ENCODE results near the gene PAFAH2.
"Not testable (repeated sequence)": the region's sequence is repeated elsewhere in the genome, so short reads cannot be mapped to it uniquely, and the experiment has no call there.

Gene PAFAH2

DNA sequence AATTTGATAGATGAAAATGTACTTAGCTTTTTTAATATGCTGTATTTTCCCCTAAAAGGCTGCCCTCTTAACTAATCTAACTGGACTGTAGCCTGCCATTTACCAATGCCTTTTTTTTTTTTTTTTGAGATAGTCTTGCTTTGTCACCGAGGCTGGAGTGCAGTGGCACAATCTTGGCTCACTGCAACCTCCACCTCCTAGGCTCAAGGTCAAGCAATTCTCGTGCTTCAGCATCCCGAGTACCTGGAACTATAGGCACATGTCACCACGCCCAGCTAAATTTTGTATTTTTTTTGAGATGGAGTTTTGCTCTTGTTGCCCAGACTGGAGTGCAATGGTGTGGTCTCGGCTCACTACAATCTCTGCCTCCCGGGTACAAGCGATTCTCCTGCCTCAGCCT lies 18.7 kb downstream of the PAFAH2 start:
- DNase-seq (ENCODE audit: low spot score): no peak

DNA sequence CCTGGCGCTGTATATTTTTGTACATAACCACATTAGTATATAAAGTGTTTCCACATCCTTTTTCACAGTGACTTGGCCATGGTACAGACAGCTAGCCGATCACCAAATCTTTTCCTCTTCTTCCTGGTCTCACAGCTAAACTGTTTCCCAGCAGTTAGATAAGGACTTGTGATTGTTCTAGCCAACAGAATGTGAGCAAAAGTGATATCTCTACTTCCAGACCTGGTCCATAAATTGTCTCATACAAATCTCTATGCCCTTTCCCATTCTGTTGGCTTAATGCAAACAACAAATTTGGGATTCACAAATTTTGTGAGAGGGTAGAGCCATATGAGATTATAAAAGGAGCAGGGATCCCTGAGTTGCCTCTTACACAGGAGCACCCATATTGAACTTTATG lies 19.5 kb downstream of the PAFAH2 start:
- DNase-seq (ENCODE audit: low spot score): no peak

DNA sequence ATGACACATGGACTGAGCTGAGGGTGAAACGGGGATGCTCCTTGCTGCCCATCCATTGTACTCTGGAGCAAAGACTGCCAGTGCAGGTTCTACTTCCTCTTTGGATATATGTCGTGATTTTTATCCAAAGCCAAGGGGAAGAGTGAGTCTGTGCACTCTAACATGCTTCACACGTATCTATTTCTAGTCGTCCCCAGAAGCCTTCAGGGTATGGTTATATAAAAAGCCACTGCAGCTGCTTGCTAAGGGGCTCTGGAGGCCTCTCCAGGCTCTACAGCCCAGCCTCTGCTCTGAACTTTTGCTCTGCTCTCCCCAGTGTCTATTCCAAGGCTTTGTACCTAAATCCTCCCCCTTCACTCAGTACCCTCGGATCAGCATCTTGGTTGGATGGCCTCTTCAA lies 20.1 kb downstream of the PAFAH2 start:
- no peak for DNase-seq (ENCODE audit: low spot score)

DNA sequence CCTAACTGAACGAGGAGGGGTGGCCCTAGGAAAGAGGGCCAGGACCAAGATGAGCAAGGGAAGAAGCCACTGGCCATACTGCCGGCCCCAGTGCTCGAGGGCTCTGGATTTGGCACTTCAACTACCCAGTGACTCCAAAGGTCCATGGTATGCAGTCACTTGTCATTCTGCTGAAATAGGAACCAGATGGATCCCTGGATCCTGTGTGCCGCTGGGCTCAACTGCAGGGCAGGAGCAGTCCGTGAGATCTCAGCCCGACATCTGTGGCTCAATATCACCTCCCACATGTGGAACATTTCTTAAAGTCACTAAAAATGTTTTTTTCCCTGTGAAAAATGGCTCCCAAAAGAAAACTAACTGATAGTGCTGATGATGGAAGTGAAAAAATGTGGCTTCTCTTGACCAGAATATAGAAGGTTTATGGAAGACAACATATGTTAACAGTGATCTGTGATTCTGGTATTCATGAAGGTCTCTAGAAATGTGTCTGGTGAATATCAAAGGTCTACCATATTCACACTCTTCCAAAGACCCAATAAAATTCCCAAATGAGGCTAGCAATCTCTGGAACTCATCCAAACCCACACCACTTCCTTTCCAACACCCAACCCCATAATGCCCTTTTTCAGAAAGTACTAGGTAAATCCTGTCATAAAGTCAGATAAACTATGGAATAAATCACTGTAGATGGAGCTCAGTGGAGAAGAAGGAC lies 24.1 kb downstream of the PAFAH2 start:
- no peak for DNase-seq (ENCODE audit: low spot score)

DNA sequence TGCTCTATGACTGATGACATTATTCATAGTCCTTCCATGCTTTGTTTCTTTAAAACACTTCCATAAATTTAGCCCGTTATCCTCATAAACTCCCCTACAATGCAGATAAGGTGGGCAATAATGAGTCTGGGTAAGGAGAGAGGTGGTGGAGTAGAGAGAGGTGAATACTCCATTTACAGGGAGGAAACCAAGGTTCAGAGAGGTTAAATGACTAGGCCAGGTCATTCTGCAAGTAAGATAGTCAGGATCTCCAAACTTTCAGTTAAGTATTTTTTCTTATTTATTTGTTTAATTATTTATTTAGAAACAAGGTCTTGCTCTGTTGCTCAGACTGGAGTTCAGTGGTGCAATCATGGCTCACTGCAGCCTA lies 26.1 kb downstream of the PAFAH2 start:
- DNase-seq (ENCODE audit: low spot score): no peak

DNA sequence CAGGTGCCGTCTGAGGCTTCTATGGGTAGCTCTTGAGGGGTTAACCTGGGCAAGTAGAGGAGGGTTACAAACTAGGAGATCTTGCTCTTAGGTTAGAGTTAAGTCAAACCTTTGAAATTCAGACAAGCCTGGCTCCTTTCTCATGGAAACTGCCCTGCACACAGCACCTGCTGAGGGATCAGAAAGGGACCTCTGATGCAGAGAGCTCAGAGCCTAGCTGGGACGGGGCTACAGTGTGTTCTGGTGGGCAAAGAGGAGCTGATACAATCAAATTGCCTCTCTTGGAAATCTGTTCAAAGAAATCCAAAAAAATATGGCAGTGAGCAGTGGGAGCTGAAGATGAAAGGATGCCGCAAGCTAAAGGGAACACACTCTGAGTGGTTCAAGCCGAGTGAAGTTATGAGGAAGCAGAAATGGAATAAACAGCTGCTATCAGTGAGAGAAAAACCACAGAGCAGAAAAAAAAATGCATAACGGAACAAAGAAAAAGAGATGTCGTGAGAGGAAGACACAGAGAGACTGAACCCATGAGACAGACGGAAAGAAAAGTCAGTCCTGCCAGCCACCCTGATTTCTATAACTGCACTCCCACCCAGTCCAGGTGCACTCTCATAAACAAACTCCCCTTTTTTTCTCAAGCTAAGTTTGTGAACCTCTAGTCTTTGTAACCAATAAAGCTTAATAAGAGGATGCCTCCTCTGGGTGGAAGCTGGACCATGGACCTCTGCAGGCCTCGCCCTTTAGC lies 26.6 kb downstream of the PAFAH2 start:
- DNase-seq (ENCODE audit: low spot score): no peak

DNA sequence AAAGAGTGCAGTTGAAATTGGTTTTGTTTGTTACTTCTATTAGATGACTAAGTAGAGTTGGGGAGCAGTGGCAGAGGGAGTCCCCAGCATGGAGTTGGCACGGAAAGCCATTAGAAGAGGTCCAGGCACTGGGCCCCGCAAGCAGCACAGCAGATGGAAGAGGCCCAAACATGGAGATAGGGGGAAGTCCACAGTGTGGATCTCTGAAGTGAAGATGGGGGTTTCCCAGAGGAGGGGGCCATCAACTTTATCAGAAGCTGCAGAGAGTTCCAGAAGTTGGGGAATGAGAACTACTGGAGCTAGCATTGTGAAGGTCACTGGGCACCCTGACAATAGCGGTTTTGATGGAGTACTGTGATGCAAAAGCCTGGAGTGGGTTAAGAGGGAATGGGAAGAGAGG lies 30.6 kb downstream of the PAFAH2 start:
- DNase-seq (ENCODE audit: low spot score): no peak

DNA sequence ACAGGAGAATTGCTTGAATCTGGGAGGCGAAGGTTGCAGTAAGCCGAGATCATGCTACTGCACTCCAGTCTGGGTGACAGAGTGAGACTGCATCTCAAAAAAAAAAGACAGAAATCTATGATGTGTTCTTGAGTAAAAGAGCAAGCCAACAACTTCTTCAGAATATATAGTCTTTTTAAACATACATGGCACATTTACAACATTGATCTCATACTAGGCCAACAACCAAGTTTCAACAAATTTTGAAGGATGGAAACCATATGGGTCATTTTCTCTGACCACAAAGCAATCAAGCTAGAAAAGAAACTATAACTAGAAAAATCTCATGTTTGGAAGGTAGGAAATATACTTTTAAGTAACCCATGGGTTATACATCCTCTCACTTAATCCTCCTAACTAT lies 38.3 kb downstream of the PAFAH2 start:
- DNase-seq (ENCODE audit: low spot score): no peak

DNA sequence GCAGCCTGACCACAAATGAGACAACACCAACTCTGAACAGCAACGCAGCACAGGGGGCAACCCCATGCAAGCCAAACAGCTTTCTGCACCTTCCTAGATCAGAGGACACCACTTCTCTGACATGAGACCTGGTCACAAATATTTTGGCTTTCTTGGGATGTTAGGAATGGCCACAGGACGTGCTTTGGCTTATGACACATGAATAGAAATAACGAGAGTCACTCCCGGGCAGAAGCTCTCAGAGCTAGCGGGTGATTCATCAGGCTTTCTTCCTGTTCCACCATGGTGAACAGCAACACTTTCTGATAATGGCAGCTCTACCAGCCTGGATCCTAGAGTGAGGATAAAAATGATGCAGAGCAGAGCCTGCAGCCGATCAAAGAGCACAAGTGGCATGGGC lies 39.4 kb downstream of the PAFAH2 start:
- DNase-seq (ENCODE audit: low spot score): peak; percentile 72

DNA sequence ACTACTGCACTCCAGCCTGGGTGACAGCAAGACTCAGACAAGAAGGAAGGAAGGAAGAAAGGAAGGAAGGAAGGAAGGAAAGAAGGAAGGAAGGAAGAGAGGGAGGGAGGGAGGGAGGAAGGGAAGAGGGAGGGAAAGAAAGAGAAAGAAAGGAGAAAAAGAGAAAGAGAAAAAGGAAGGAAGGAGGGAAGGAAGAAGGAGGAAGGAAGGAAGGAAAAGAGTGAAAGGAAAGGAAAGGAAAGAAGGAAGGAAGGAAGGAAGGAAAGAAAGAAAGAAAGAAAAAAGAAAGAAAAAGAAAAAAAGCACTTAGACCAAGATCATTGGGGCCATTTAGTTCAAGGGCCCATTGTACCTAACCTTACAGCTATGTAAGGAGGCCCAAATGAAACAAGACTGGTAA lies 42.3 kb downstream of the PAFAH2 start:
- no peak for DNase-seq (ENCODE audit: low spot score)

DNA sequence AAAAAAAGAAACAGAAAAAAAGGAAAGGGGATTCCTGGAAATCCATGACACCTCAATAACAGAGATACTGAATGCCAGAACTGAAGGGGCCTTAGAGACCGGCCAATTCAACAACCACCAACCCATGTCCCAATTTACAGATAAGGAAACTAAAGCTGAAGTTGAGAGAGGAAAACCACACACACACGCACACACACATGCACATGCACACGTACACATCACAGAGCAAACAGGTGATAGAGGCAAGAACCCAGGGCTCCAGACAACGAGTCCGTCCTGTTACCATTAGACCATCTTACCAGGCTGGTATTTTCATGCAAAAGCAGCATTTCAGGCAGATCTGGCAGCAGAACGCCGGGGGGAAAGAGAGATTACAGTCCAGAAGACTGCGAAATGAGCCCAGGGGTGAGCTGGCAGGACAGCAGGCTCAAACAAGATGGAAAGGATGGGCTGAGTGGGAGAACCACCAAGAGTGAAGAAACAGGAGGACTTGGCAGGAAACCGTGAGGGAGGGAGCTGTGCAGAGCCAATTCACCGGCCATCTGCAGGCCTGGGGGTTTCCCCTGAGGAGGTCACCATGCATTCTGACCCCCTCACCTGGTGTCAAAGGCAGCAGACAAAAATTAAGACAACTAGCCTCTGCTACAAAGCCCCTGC lies 43.5 kb downstream of the PAFAH2 start:
- no peak for DNase-seq (ENCODE audit: low spot score)

DNA sequence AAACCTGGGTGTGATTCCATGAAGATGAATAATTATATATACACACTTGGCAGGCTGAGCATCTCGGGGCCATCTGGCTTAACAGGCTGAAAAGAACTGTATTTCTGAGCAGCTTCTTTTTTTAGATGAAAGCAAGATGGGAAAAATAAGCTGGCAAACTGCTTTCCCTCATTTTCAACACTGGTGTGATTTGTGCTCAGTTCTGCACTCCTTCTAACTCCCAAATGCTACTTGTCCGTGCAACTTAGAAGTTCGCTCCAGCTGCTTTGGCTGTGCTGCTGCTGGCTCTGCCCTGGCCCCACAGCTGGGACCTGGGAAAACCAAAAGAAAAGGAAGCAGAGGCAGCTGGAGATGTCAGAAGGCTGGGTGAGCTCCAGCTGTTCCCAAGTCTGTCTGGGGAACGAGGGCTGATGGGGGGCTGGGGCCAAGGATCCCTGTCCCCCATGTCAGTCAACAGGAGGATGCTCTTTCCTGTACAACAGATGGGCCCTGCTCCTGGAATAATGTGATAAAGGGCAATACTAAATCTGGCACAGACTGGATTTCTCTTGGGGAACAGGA lies 44.9 kb downstream of the PAFAH2 start:
- DNase-seq (ENCODE audit: low spot score): no peak

DNA sequence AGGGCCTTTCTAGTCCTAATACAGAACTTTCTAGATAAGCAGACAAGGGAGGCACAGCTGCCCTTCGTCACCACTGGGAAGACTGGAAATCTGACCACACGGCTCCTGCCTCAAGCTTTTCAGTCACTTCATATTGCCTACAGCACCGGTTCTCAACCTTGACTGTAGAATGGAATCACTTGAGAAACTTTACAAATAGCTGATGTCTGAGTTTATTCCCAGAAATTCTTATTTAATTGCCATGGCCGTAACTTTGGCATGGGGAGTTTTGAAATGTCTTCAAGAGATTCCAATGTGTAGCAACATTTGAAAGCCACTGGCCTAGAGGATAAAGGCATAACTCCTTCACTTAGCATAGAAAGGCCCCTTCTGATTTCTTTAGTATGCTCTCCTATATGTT lies 49.2 kb downstream of the PAFAH2 start:
- no peak for DNase-seq (ENCODE audit: low spot score)

DNA sequence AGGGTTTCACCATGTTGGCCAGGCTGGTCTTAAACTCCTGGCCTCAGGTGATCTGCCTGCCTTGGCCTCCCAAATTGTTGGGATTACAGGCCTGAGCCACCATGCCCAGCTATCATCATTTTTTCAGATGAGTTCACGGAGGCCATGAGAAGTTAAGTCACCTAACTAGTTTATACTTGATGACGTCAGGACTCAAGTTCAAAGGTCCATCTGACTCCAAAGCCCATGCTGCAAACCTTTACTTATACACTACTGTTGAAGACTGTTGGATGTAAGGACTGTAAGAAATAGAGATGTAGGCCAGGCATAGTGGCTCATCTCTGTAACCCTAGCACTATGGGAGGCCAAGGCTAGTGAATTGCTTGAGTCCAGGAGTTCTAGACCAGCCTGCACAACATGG lies 50.8 kb downstream of the PAFAH2 start:
- DNase-seq (ENCODE audit: low spot score): no peak

DNA sequence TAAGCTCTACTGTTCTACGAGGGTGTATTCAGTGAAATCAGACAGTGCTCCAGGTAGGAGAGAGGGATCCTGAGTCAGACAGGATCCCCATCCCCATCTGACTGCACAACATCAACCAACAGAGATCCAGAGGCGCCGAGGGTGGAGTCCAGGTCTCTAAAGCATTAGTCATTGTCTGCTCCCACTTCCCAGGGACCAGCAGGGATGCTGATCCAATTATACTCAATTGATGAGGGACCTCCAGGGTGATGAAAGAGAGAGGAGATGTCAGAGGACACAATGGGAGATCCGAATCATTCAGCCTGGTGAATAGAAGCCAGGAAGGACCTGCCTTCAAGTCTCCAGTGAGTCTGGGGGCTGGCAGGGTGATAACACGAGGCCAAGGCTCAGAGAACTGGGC lies 52.1 kb downstream of the PAFAH2 start:
- DNase-seq (ENCODE audit: low spot score): no peak

DNA sequence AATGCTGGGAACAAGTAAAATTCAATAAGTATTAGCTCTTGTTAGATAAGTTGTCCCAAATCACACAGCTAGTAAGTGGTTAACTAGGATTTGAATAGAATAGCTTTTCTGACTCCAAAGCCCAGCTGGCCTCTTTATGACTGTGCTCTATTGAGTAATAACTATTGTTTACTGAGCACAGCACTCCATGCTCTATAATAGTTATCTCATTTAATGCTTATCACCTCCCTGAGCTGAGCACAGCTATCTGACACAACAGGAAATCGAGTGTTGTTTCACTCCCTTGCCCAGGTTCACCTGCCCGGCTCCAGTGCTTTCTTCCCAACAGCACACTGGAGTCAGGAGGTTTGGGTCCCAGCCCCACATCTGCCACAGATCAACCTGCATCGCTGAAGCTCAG lies 52.9 kb downstream of the PAFAH2 start:
- DNase-seq (ENCODE audit: low spot score): no peak

DNA sequence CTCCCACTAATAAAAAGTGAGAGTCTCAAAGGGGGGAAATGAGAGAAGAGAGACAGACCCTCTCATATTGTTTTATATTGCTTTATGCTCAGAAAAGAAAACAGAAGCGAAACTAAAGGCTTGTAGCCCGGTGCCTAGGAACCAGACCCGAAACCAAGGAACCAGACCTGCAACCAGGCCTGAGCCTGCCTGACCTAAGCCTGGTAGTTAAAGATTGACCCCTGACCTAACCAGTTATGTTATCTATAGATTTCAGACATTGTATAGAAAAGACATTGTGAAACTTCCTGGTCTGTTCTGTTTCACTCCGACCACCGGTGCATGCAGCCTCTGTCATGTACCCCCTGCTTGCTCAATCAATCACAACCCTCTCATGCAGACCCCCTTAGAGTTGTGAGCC lies 54.4 kb downstream of the PAFAH2 start:
- DNase-seq (ENCODE audit: low spot score): not testable (repeated sequence)

DNA sequence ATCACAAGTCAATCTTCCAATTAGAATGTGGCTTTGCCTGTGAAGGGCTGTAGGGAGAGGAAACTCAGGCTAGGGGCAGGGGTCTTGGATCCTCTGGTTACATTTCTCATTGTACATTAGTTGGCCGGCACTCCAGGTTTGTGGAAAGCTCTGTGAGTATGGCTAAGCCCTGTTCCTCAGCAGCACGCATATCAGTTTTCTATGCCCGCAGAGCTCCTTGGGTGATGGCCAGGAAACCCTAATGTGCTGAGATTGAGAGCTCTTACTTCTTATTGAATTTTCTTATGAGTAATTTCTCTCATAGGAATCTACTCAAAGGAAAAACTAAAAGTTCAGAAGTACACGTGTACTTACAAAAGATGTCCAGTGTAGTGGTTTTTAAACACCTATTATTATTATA lies 60.9 kb downstream of the PAFAH2 start:
- no peak for DNase-seq (ENCODE audit: low spot score)

DNA sequence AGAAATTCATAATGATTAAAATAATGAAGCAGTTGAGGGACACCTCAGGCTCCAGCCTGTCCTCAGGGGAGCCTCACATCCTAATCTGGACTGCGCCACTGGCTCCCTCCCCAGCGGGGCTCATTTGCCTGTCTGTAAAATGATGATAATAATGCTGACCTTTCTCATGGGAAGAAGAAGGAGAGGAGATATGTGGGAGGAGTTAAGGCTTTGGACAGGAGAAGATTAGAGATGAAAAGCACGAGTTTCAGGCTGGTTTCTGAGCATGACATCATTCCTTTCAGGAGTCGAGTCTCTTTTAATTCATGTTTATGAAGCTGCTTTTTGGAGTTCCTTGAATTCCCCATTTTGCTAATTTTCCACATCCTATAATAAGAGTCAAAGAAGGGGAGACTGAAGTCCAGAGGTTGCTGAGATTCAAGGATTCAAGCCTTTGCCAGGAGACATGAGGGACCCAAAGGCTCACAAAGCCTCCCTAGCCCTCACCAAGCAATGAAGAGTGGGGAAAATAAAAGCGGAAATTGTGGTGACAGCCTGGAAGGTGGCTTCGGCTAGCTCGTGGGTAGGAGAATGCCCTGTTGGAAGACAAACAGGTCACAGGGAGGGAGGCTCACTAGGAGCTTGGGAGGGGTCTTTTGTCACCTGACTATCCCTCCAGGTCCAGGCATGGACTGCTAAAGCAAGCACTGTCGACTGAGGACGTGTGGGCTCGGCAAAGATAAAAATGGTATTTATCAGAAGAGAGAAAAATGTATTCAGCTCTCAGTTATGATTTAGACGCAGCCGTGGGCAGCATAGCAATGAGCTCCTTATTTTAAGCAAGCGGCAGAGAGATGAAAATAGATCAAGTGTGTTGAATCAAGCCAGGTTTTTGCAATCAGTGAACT lies 64.1 kb downstream of the PAFAH2 start:
- DNase-seq (ENCODE audit: low spot score): no peak

DNA sequence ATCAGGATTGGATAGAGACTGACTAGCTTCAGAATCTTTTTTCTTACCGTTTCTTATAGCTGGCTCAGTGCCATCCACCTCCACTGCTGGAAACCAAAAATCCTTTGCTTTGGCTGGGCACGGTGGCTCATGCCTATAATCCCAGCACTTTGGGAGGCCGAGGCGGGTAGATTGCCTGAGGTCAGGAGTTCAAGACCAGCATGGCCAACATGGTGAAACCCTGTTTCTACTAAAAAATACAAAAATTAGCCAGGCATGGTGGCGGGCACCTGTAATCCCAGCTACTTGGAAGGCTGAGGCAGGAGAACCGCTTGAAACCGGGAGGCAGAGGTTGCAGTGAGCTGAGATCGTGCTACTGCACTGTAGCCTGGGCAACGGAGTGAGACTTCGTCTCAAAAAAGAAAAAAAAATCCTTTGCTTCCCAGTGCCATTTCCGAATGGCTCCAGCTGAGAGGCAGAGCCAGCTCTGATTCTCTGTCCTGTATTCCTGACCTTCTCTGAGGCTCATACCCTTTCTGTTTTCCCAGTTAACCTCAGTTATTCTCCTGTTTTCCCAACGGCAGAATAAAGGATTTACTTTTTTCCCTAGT lies 65.0 kb downstream of the PAFAH2 start:
- not testable (repeated sequence) for DNase-seq (ENCODE audit: low spot score)

DNA sequence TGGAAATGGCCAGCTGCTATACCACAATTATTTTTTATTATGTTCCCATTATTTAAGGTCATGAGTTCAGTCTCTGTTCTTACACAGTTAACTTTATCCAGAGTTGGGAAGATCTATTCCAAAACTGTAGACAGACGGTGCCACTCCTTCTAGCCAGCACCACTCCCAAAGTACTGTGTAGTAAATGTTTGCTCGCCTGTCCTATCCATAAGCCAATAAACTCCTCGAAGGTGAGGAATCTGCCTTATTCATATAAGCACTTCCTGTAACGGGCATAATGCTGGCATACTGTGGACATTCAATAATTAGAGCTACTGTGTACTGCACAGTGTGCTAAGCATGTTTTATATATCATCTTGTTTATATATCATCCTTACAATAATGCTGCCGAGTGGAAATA lies 65.5 kb downstream of the PAFAH2 start:
- no peak for DNase-seq (ENCODE audit: low spot score)

DNA sequence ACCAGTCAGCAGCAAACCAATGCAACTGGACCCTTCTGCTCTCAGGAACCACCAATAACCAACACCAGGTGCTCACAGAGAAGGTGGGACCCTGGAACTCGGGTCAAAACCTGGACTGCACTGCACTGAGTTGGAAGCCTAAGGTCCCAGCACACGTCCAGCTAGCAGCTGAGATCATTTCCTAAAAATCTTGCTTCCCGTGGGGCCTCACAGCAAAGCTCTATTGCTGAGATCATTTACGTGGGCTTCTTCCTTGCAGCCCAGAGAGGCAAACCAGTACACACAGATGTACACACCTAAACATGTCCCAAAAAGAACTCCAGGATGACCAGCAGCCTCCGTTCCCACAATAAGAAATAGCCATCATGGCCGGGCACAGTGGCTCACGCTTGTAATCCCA lies 68.8 kb downstream of the PAFAH2 start:
- no peak for DNase-seq (ENCODE audit: low spot score)
